ENCODE measurements around the gene EDEM3. TPM values are rescaled to one million over a fixed set of nuclear protein-coding genes. Genes with fewer than 3 reads are reported as not detected.

Gene EDEM3
- polyA plus RNA-seq, 2 of the 4 experiments (the other 2 are of a cell fraction): 10.5 to 24.2 TPM

- FAIRE-seq (no peak), ATAC-seq (no peak), DNase-seq (ENCODE audit: low read depth in 1 of 2, low spot score in 1 of 2) (no peak)
- no peak for TF ChIP-seq EHF (CRISPR knock-in tag; IDR thresholded peaks at IDR 0.05)
- TF ChIP-seq HOXA7 (CRISPR knock-in tag; IDR thresholded peaks at IDR 0.05): no peak
- no peak for TF ChIP-seq RFX5 (IDR thresholded peaks at IDR 0.05)
- no peak for TF ChIP-seq REST (IDR thresholded peaks at IDR 0.05)
- no peak for TF ChIP-seq TFCP2L1 (CRISPR knock-in tag; IDR thresholded peaks at IDR 0.05)
- TF ChIP-seq HOXB13 (CRISPR knock-in tag; IDR thresholded peaks at IDR 0.05; ENCODE audit: low read depth): no peak
- TF ChIP-seq HOXB5 (CRISPR knock-in tag; IDR thresholded peaks at IDR 0.05): no peak
- no peak for TF ChIP-seq HDAC2 (IDR thresholded peaks at IDR 0.05)
- no peak for TF ChIP-seq PHF8 (IDR thresholded peaks at IDR 0.05; ENCODE audit: borderline replicate concordance, low read depth)
- no peak for TF ChIP-seq CBX8 (IDR thresholded peaks at IDR 0.05)
- TF ChIP-seq POLR2AphosphoS2 (conservative IDR thresholded peaks at IDR 0.05; ENCODE audit: low read length): no peak
- no peak for TF ChIP-seq FOXS1 (CRISPR knock-in tag; IDR thresholded peaks at IDR 0.05)
- TF ChIP-seq MAX (IDR thresholded peaks at IDR 0.05): no peak
- TF ChIP-seq TP53 (CRISPR knock-in tag; IDR thresholded peaks at IDR 0.05): no peak
- ChIA-PET CTCF (interaction anchor here (0.7 to 3.1 kb wide), 8 partner anchors 8 to 419 kb away, joined by 3 to 11 read pairs (median 3); no protein-coding TSS in a partner anchor), POLR2A (no interaction called here)
- Histone ChIP-seq H3K9me3 (no peaks in the 10 kb centered on the region; the same call in 2 of the 3 replicates), H3K4me1 (no peaks in the 10 kb centered on the region), H3K4me3 (no peak overlapping the region), H3K4me2 (no peak overlapping the region), H3K27ac (no peak overlapping the region)
- WGBS (ENCODE audit: missing lambda C conversion rate): 62% methylated on average over 2 of the region's 2 CpGs
Measured at GRCh38 chr1:184641894-184642293, 112.8 kb downstream of the EDEM3 start.

- WGBS (ENCODE audit: missing lambda C conversion rate): 66% methylated on average over 3 of the region's 3 CpGs
- Histone ChIP-seq H3K4me1 (no peaks in the 10 kb centered on the region), H3K9me3 (no peaks in the 10 kb centered on the region; the same call in 2 of the 3 replicates), H3K4me2 (no peak overlapping the region), H3K27ac (no peak overlapping the region), H3K4me3 (no peak overlapping the region)
- TF ChIP-seq HEYL (CRISPR knock-in tag; IDR thresholded peaks at IDR 0.05) (no peak), E2F6 (IDR thresholded peaks at IDR 0.05; ENCODE audit: borderline replicate concordance, low read depth) (no peak), CBX8 (IDR thresholded peaks at IDR 0.05) (no peak), HES2 (IDR thresholded peaks at IDR 0.05) (no peak), NFE2L2 (conservative IDR thresholded peaks at IDR 0.05; ENCODE audit: low read length) (no peak), HDAC2 (IDR thresholded peaks at IDR 0.05) (no peak), CEBPB (IDR thresholded peaks at IDR 0.05) (no peak), RFX5 (IDR thresholded peaks at IDR 0.05) (no peak), NPAS2 (CRISPR knock-in tag; IDR thresholded peaks at IDR 0.05; ENCODE audit: borderline replicate concordance) (no peak), ZNF302 (CRISPR knock-in tag; IDR thresholded peaks at IDR 0.05) (no peak), HOXA7 (CRISPR knock-in tag; IDR thresholded peaks at IDR 0.05) (no peak), RARB (CRISPR knock-in tag; IDR thresholded peaks at IDR 0.05) (no peak), CBX2 (IDR thresholded peaks at IDR 0.05; ENCODE audit: borderline replicate concordance, low read depth) (no peak), HOXB13 (CRISPR knock-in tag; IDR thresholded peaks at IDR 0.05; ENCODE audit: low read depth) (no peak), BHLHE40 (IDR thresholded peaks at IDR 0.05; ENCODE audit: low read depth, low read length) (no peak)
- CTCF ChIA-PET: no interaction called here
- FAIRE-seq: no peak
- no peak for DNase-seq (ENCODE audit: low read depth in 1 of 2, low spot score in 1 of 2)
- POLR2A ChIA-PET: no interaction called here
- ATAC-seq: peak in 1 of 2 experiments; percentile 35; a peak in 2 of 6 replicates
Measured at GRCh38 chr1:184640505-184640904, 114.2 kb downstream of the EDEM3 start.

Other genes starting within 250 kb of the EDEM3 start
- 12.7 and 15.4 TPM in 2 replicates for gene NIBAN1, start 219.7 kb upstream of the EDEM3 start, polyA plus RNA-seq (2011; rRNA removed)
- gene NIBAN1, start 219.7 kb upstream of the EDEM3 start, polyA plus RNA-seq (2017; fragmentation: RNase III; extraction: RNeasy Plus Mini Kit Qiagen cat#74134 plus additional on column Dnase treatment): 0.33 to 0.67 TPM (median 0.35 TPM) in 3 replicates

All from A549 (cell line).